K562 (cell line): Measurements from ENCODE around the gene HOXB6. TPM values are rescaled to one million over a fixed set of nuclear protein-coding genes. Genes with fewer than 3 reads are reported as not detected.

ENCODE experiments used
- BMI1 ChIP-seq: fragments of 150-350 bp; IDR thresholded peaks from 2 replicates; pipeline ENCODE4 v1.6.1; 2014; ENCODE audit warnings: low read length
- CBFA2T2 ChIP-seq: fragments of 450-650 bp; conservative IDR thresholded peaks from 2 replicates; pipeline ENCODE4 v1.6.1; 2017; ENCODE audit warnings: mild to moderate bottlenecking
- CXXC5 ChIP-seq: fragments of 250-450 bp; sonication (Bioruptor Pico); IDR thresholded peaks from 2 replicates; pipeline ENCODE4 v1.8.0; 2022; ENCODE audit warnings: inconsistent platforms, mild to moderate bottlenecking, moderate library complexity
- DACH1 ChIP-seq: fragments of 450-650 bp; IDR thresholded peaks from 2 replicates; pipeline ENCODE4 v1.6.1; 2018; ENCODE audit not compliant: partially characterized antibody
- EHMT2 ChIP-seq: fragments of 450-650 bp; IDR thresholded peaks from 2 replicates; pipeline ENCODE4 v1.6.1; 2018; ENCODE audit warnings: antibody characterized with exemption
- EP300 ChIP-seq: IDR thresholded peaks from 2 replicates; pipeline ENCODE4 v1.6.1; 2012; ENCODE audit warnings: low read length, improper control_type of control experiment
- EP400 ChIP-seq: fragments of 450-650 bp; IDR thresholded peaks from 2 replicates; pipeline ENCODE4 v1.6.1; 2017; ENCODE audit warnings: antibody characterized with exemption, mild to moderate bottlenecking, moderate library complexity
- HNRNPUL1 ChIP-seq: fragments of 200-400 bp; formaldehyde crosslinking; IDR thresholded peaks from 2 replicates; pipeline ENCODE4 v1.6.1; 2017; ENCODE audit warnings: low read length
- JUND ChIP-seq, 2 experiments: IDR thresholded peaks; 2 replicates in 1 of 2; 3 replicates in 1 of 2; pipeline ENCODE4 v1.6.1; 2011; ENCODE audit warnings: borderline replicate concordance in 2 of 2, low read depth in 2 of 2, low read length in 2 of 2, improper control_type of control experiment in 1 of 2, missing biosample characterization in 1 of 2, missing genetic modification characterization in 1 of 2, missing genetic modification reagents in 1 of 2
- NFRKB ChIP-seq: fragments of 450-650 bp; IDR thresholded peaks from 2 replicates; pipeline ENCODE4 v1.6.1; 2016; ENCODE audit warnings: low read depth
- NFYB ChIP-seq: IDR thresholded peaks from 2 replicates; pipeline ENCODE4 v1.6.1; 2011; ENCODE audit warnings: mild to moderate bottlenecking, moderate library complexity; ENCODE audit not compliant: insufficient read length; ENCODE audit errors: extremely low read depth
- NRF1 ChIP-seq, 2 experiments: fragments of 450-650 bp; IDR thresholded peaks in 1 of 2; conservative IDR thresholded peaks in 1 of 2; 2 replicates each; pipeline ENCODE4 v1.6.1; 2014; ENCODE audit warnings: mild to moderate bottlenecking in 2 of 2
- PHF8 ChIP-seq: fragments of 200-600 bp; sonication (generic); IDR thresholded peaks from 2 replicates; pipeline ENCODE4 v1.6.1; 2012; ENCODE audit warnings: mixed run types, mild to moderate bottlenecking, inconsistent platforms, low read length, moderate library complexity, borderline replicate concordance
- POLR2AphosphoS5 ChIP-seq: IDR thresholded peaks from 2 replicates; pipeline ENCODE4 v1.6.1; 2011; ENCODE audit warnings: mild to moderate bottlenecking, low read depth, low read length, moderate library complexity; ENCODE audit not compliant: control insufficient read depth, insufficient read depth
- POLR2B ChIP-seq: fragments of 450-650 bp; IDR thresholded peaks from 2 replicates; pipeline ENCODE4 v1.6.1; 2018; ENCODE audit warnings: low read depth; ENCODE audit not compliant: partially characterized antibody
- PREB ChIP-seq: sonication (generic); formaldehyde crosslinking; IDR thresholded peaks from 2 replicates; pipeline ENCODE4 v1.8.1; 2023; ENCODE audit warnings: mild to moderate bottlenecking, missing genetic modification reagents
- RAD51 ChIP-seq: fragments of 450-650 bp; IDR thresholded peaks from 2 replicates; pipeline ENCODE4 v1.7.1; 2016; ENCODE audit warnings: low read depth, mild to moderate bottlenecking, borderline replicate concordance
- RBM39 ChIP-seq: fragments of 200-400 bp; formaldehyde crosslinking; optimal IDR thresholded peaks from 2 replicates; pipeline ENCODE3; 2018; ENCODE audit warnings: low read depth, low read length
- SMAD3 ChIP-seq: fragments of 450-650 bp; formaldehyde crosslinking; conservative IDR thresholded peaks from 2 replicates; pipeline ENCODE4 v1.4.0; 2020; ENCODE audit warnings: mild to moderate bottlenecking
- SUPT5H ChIP-seq: fragments of 450-650 bp; IDR thresholded peaks from 2 replicates; pipeline ENCODE4 v1.6.1; 2016
- ZBTB7A ChIP-seq: IDR thresholded peaks from 2 replicates; pipeline ENCODE4 v1.6.1; 2011; ENCODE audit warnings: low read depth, mild to moderate bottlenecking, low read length, moderate library complexity, borderline replicate concordance; ENCODE audit not compliant: control insufficient read depth
- ZNF282 ChIP-seq: sonication (generic); formaldehyde crosslinking; IDR thresholded peaks from 2 replicates; pipeline ENCODE4 v1.8.1; 2023; ENCODE audit warnings: missing genetic modification reagents
- ZNF740 ChIP-seq, 3 experiments: fragments of 200-800 bp in 1 of 3; sonication (Bioruptor generic) in 1 of 3; sonication (generic) in 1 of 3; formaldehyde crosslinking in 1 of 3; IDR thresholded peaks; 2 replicates each; pipeline versions ENCODE4 v1.6.1 to v1.8.0; 2016 to 2022; ENCODE audit warnings: mild to moderate bottlenecking in 2 of 3, missing compliant biosample characterization in 2 of 3, missing genetic modification characterization in 2 of 3, missing genetic modification reagents in 1 of 3
- ZNF780A ChIP-seq: fragments of 250-450 bp; sonication (Bioruptor Pico); IDR thresholded peaks from 2 replicates; pipeline ENCODE4 v1.5.0; 2021; ENCODE audit warnings: mild to moderate bottlenecking
- polyA plus RNA-seq, 8 experiments: library from polyadenylated mRNA; depleted of rRNA in 4 of 8; stranded (reverse) in 5 of 8; unstranded in 3 of 8; fragments of >200 nt; fragmentation: Nextera tagmentation in 2 of 8; fragmentation: Illumina TruSeq in 1 of 8; extraction: Ambion mirVana in 2 of 8; extraction: Trizol in 1 of 8; gene quantifications; 2 replicates each; pipeline versions ENCODE4 v1.2.1 to v1.2.3, GENCODE V29; 2011 to 2014; ENCODE audit warnings: inconsistent platforms in 1 of 8, missing spikeins in 1 of 8
- total RNA-seq, 7 experiments: library from RNA; depleted of rRNA in 6 of 7; stranded (reverse); fragments of >200 nt in 6 of 7; fragmentation: Illumina TruSeq in 2 of 7; extraction: Trizol in 2 of 7; gene quantifications; 2 replicates each; pipeline versions ENCODE4 v1.2.1 to v1.2.3, GENCODE V29; 2011 to 2021; ENCODE audit warnings: low replicate concordance in 1 of 7
- TF ChIP-seq, protein P1 (sequence below), 2 experiments: IDR thresholded peaks; 2 replicates each; pipeline ENCODE4 v1.6.1; 2011; ENCODE audit warnings: borderline replicate concordance in 1 of 2, control low read depth in 1 of 2, low read depth in 1 of 2, low read length in 1 of 2, mild to moderate bottlenecking in 1 of 2, mixed read lengths in 1 of 2, moderate library complexity in 1 of 2; ENCODE audit not compliant: insufficient read depth in 1 of 2, insufficient read length in 1 of 2, poor library complexity in 1 of 2, severe bottlenecking in 1 of 2; ENCODE audit errors: extremely low read depth in 1 of 2

Gene HOXB6
- total and polyA plus RNA-seq, 9 of the 15 experiments (the other 6 are each of a cell fraction or from before 2014, with no cell fraction given), result 1.2 to 14.8 (median 4.9) TPM

DNA sequence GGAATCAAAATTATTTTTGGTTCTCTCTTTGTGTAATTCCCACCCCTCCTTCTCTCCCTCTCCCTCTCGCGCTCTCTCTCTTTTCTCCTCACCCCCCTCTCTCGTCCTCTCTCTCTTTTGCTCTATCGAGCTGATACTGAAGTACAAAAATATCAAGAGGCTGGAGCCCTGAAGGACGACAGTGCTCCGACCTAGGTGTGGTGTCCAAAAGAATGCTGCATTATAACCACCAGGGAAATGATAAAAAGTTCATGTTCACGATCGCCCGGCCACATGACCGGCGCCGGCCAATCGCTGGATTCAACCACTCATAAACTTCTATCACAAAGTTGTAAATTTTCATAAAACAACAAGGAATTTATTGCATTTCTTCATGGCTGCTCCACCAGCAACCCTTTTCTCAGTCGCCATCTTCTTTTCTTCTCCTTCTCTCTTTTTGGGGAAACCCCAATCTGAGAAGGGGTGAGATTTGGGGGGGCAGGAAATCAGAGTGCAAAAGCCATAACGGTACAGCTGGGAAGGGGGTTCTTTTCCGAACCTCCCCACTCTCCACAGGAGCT, at the start of gene HOXB6 (continued):
- 0 out of 2 replicates have a peak, but pooled peaks have one; percentile 7 for TF ChIP-seq CXXC5 (CRISPR knock-in tag)
- TF ChIP-seq SMAD3 (CRISPR knock-in tag), result no peak
- peak; percentile 63; the same call in 1 of the 2 replicates for TF ChIP-seq SUPT5H
- no peak for TF ChIP-seq ZNF282
- no peak for TF ChIP-seq HNRNPUL1
- no peak for TF ChIP-seq RBM39
- TF ChIP-seq POLR2B, result peak; percentile 60
- TF ChIP-seq EP300, result no peak
- no peak for TF ChIP-seq JUND (IDR thresholded peaks at IDR 0.05; ENCODE audit: borderline replicate concordance, low read depth, low read length)
- peak; percentile 30; the same call in 1 of the 3 replicates for TF ChIP-seq JUND (tag; IDR thresholded peaks at IDR 0.05; ENCODE audit: borderline replicate concordance, low read depth, low read length)
- peak; percentile 91 for TF ChIP-seq RAD51
- peak; percentile 16; the same call in 1 of the 2 replicates for TF ChIP-seq POLR2AphosphoS5
- 0 out of 2 replicates have a peak, but pooled peaks have one; percentile 1 for TF ChIP-seq ZBTB7A
- peak; percentile 47; the same call in 1 of the 2 replicates for TF ChIP-seq PHF8
- peak; percentile 29; the same call in 1 of the 2 replicates for TF ChIP-seq EP400
- TF ChIP-seq CBFA2T2, result 0 out of 2 replicates have a peak, but pooled peaks have one; percentile 27
- peak in 1 of 2 experiments; percentile 25; a peak in 1 of 4 replicates for TF ChIP-seq NRF1 (conservative IDR thresholded peaks at IDR 0.05 in 1 of 2, IDR thresholded peaks at IDR 0.05 in 1 of 2)
- TF ChIP-seq DACH1, result no peak
- no peak for TF ChIP-seq EHMT2
- TF ChIP-seq ZNF740 (CRISPR knock-in tag; IDR thresholded peaks at IDR 0.05), result 0 out of 2 replicates have a peak, but pooled peaks have one; percentile 9
- TF ChIP-seq ZNF740 (tag; IDR thresholded peaks at IDR 0.05), result no peak; a peak in 2 of 4 replicates
- TF ChIP-seq NFYB, result peak; percentile 30
- TF ChIP-seq, protein P1, sequence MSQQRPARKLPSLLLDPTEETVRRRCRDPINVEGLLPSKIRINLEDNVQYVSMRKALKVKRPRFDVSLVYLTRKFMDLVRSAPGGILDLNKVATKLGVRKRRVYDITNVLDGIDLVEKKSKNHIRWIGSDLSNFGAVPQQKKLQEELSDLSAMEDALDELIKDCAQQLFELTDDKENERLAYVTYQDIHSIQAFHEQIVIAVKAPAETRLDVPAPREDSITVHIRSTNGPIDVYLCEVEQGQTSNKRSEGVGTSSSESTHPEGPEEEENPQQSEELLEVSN (IDR thresholded peaks at IDR 0.05; ENCODE audit: borderline replicate concordance in 1 of 2, extremely low read depth in 1 of 2, insufficient read depth in 1 of 2, insufficient read length in 1 of 2, low read depth in 1 of 2, low read length in 1 of 2, poor library complexity in 1 of 2, severe bottlenecking in 1 of 2), result peak in 1 of 2 experiments; percentile 27
- 0 out of 2 replicates have a peak, but pooled peaks have one; percentile 73 for TF ChIP-seq PREB
- TF ChIP-seq BMI1, result no peak
- 0 out of 2 replicates have a peak, but pooled peaks have one; percentile 57 for TF ChIP-seq NFRKB
- TF ChIP-seq ZNF780A (CRISPR knock-in tag), result no peak
